ENCODE measurements around the gene COL6A2. TPM values are rescaled to one million over a fixed set of nuclear protein-coding genes. Genes with fewer than 3 reads are reported as not detected.

COL6A2 gene
- total and polyA plus RNA-seq, 2 of the 13 experiments (the other 11 are each of a cell fraction or from before 2014, with no cell fraction given): 0.07 to 0.41 TPM

- TF ChIP-seq TRAFD1 (CRISPR knock-in tag; IDR thresholded peaks at IDR 0.05; ENCODE audit: borderline replicate concordance) (peak; percentile 12; the same call in 1 of the 2 replicates), AGO1 (IDR thresholded peaks at IDR 0.05; ENCODE audit: low read depth, low read length, poor library complexity, severe bottlenecking) (no peak), TBX3 (IDR thresholded peaks at IDR 0.05; ENCODE audit: borderline replicate concordance) (no peak), NR2F1 (CRISPR knock-in tag; IDR thresholded peaks at IDR 0.05) (no peak), ZNF841 (CRISPR knock-in tag; IDR thresholded peaks at IDR 0.05; ENCODE audit: borderline replicate concordance) (no peak), ZNF672 (CRISPR knock-in tag; IDR thresholded peaks at IDR 0.05) (no peak), IRF1 (CRISPR knock-in tag; IDR thresholded peaks at IDR 0.05; ENCODE audit: low read depth) (no peak; the same call in 1 of the 2 replicates), ZNF292 (CRISPR knock-in tag; IDR thresholded peaks at IDR 0.05; ENCODE audit: borderline replicate concordance, low read depth) (no peak), ZMYM3 (CRISPR knock-in tag; IDR thresholded peaks at IDR 0.05) (no peak), KMT2A (CRISPR knock-in tag; IDR thresholded peaks at IDR 0.05) (no peak), ARID4A (CRISPR knock-in tag; IDR thresholded peaks at IDR 0.05; ENCODE audit: borderline replicate concordance) (no peak; the same call in 1 of the 2 replicates), ZNF839 (CRISPR knock-in tag; IDR thresholded peaks at IDR 0.05; ENCODE audit: borderline replicate concordance) (no peak), HNRNPL (IDR thresholded peaks at IDR 0.05; ENCODE audit: low read depth, low read length) (no peak), ZNF598 (CRISPR knock-in tag; IDR thresholded peaks at IDR 0.05; ENCODE audit: borderline replicate concordance) (no peak), SMAD9 (CRISPR knock-in tag; IDR thresholded peaks at IDR 0.05) (no peak), FOXJ3 (CRISPR knock-in tag; IDR thresholded peaks at IDR 0.05; ENCODE audit: borderline replicate concordance) (no peak), ZNF430 (CRISPR knock-in tag; IDR thresholded peaks at IDR 0.05) (peak; percentile 80), FIP1L1 (IDR thresholded peaks at IDR 0.05; ENCODE audit: borderline replicate concordance, insufficient read depth, low read depth, low read length) (no peak), ZNF607 (CRISPR knock-in tag; IDR thresholded peaks at IDR 0.05; ENCODE audit: borderline replicate concordance) (no peak), SOX6 (IDR thresholded peaks at IDR 0.05) (no peak), SOX6 (CRISPR knock-in tag; IDR thresholded peaks at IDR 0.05) (no peak), MYPOP (CRISPR knock-in tag; IDR thresholded peaks at IDR 0.05) (no peak)
Observed at GRCh38 chr21:46154955-46155513, 57.1 kb downstream of the COL6A2 start (continued).
